Neural cell (in vitro differentiated cells): Measurements from ENCODE around the gene PKP1. TPM values are rescaled to one million over a fixed set of nuclear protein-coding genes. Genes with fewer than 3 reads are reported as not detected.

ENCODE experiments used
- H2AFZ ChIP-seq: fragments of 200-600, 300-800 bp; sonication (generic), shearing (Covaris generic); 2 replicates; pipeline ENCODE4 v1.6.0; 2014; ENCODE audit warnings: low read depth, mild to moderate bottlenecking, antibody characterized with exemption, low read length, moderate library complexity
- H3F3A ChIP-seq: fragments of 200-600 bp; shearing (Covaris generic); 2 replicates; pipeline ENCODE4 v1.6.1; 2016; ENCODE audit warnings: mild to moderate bottlenecking, moderate library complexity, mixed read lengths, antibody characterized with exemption, low read length; ENCODE audit not compliant: insufficient read depth, poor library complexity, severe bottlenecking
- H3K27ac ChIP-seq: fragments of 200-600, 300-800 bp; sonication (generic), shearing (Covaris generic); 2 replicates; pipeline ENCODE4 v1.5.1; 2014; ENCODE audit warnings: mild to moderate bottlenecking, low read length, moderate library complexity
- H3K27me3 ChIP-seq: fragments of 300-800, 200-600 bp; sonication (generic), shearing (Covaris generic); 2 replicates; pipeline ENCODE4 v1.6.0; 2014; ENCODE audit warnings: mild to moderate bottlenecking, low read depth, low read length, moderate library complexity; ENCODE audit not compliant: insufficient read depth
- H3K36me3 ChIP-seq: fragments of 300-800, 200-600 bp; sonication (generic), shearing (Covaris generic); 2 replicates; pipeline ENCODE4 v1.5.1; 2014; ENCODE audit warnings: mild to moderate bottlenecking, antibody characterized with exemption, low read length, moderate library complexity; ENCODE audit not compliant: insufficient read depth
- H3K4me2 ChIP-seq: fragments of 300-800, 200-600 bp; sonication (generic), shearing (Covaris generic); 2 replicates; pipeline ENCODE4 v1.6.0; 2014; ENCODE audit warnings: mild to moderate bottlenecking, low read length
- H3K4me3 ChIP-seq: fragments of 300-800, 200-600 bp; sonication (generic), shearing (Covaris generic); 2 replicates; pipeline ENCODE4 v1.5.1; 2014; ENCODE audit warnings: mild to moderate bottlenecking, low read length, moderate library complexity
- H3K79me2 ChIP-seq: fragments of 200-600 bp; shearing (Covaris generic); replicated peaks from 2 replicates; pipeline ENCODE4 v1.6.0; 2014; ENCODE audit warnings: mild to moderate bottlenecking, low read length, moderate library complexity; ENCODE audit not compliant: insufficient read depth
- H3K9ac ChIP-seq: fragments of 300-800, 200-600 bp; sonication (generic), shearing (Covaris generic); 2 replicates; pipeline ENCODE4 v1.6.1; 2016; ENCODE audit warnings: mild to moderate bottlenecking, low read length, mixed read lengths
- H3K9me2 ChIP-seq: fragments of 200-600 bp; shearing (Covaris generic); 2 replicates; pipeline ENCODE4 v1.6.1; 2016; ENCODE audit warnings: mild to moderate bottlenecking, low read length, mixed read lengths; ENCODE audit not compliant: insufficient read depth
- H3K9me3 ChIP-seq: fragments of 200-600, 300-800 bp; sonication (generic), shearing (Covaris generic); 2 replicates; pipeline ENCODE4 v1.6.1; 2016; ENCODE audit warnings: mild to moderate bottlenecking, mixed run types, low read length, moderate library complexity, mixed read lengths
- H4K20me1 ChIP-seq: fragments of 200-600 bp; shearing (Covaris generic); 2 replicates; pipeline ENCODE4 v1.6.1; 2016; ENCODE audit warnings: mild to moderate bottlenecking, mixed run types; ENCODE audit not compliant: insufficient read depth
- EP300 ChIP-seq: fragments of 450-650 bp; conservative IDR thresholded peaks from 2 replicates; pipeline ENCODE4 v1.6.1; 2014; ENCODE audit warnings: antibody characterized with exemption, mild to moderate bottlenecking, moderate library complexity; ENCODE audit not compliant: poor library complexity, severe bottlenecking
- EZH2 ChIP-seq: fragments of 200-600, 300-800 bp; shearing (Covaris generic), sonication (generic); IDR thresholded peaks from 2 replicates; pipeline ENCODE4 v1.6.1; 2014; ENCODE audit warnings: antibody characterized with exemption, low read length, borderline replicate concordance, mild to moderate bottlenecking; ENCODE audit not compliant: insufficient read depth, poor library complexity, severe bottlenecking
- MXI1 ChIP-seq: fragments of 450-650 bp; conservative IDR thresholded peaks from 2 replicates; pipeline ENCODE4 v1.6.1; 2014; ENCODE audit warnings: antibody characterized with exemption, mild to moderate bottlenecking; ENCODE audit not compliant: poor library complexity, severe bottlenecking
- POLR2AphosphoS5 ChIP-seq: IDR thresholded peaks from 2 replicates; pipeline ENCODE4 v1.6.1; 2012
- RAD21 ChIP-seq: fragments of 450-650 bp; conservative IDR thresholded peaks from 2 replicates; pipeline ENCODE4 v1.6.1; 2014; ENCODE audit warnings: antibody characterized with exemption, mild to moderate bottlenecking, moderate library complexity
- SMC3 ChIP-seq: fragments of 450-650 bp; conservative IDR thresholded peaks from 2 replicates; pipeline ENCODE4 v1.6.1; 2014; ENCODE audit warnings: antibody characterized with exemption, mild to moderate bottlenecking, moderate library complexity; ENCODE audit not compliant: poor library complexity
- TAF1 ChIP-seq: IDR thresholded peaks from 2 replicates; pipeline ENCODE4 v1.6.1; 2012; ENCODE audit warnings: low read depth
- polyA plus RNA-seq: library from polyadenylated mRNA; depleted of rRNA; stranded (reverse); fragments of >200 nt; gene quantifications from 2 replicates; pipeline ENCODE4 v1.2.3, GENCODE V29; 2014
- TF ChIP-seq, protein P1 (sequence below): fragments of 450-650 bp; IDR thresholded peaks from 2 replicates; pipeline ENCODE4 v1.5.1; 2014; ENCODE audit warnings: antibody characterized with exemption, mild to moderate bottlenecking, moderate library complexity; ENCODE audit not compliant: poor library complexity, severe bottlenecking
- TF ChIP-seq, protein P2 (sequence below): IDR thresholded peaks from 2 replicates; pipeline ENCODE4 v1.6.1; 2012; ENCODE audit warnings: borderline replicate concordance

The PKP1 gene
- polyA plus RNA-seq, 1 donor from 2014 or later, result not detected

DNA sequence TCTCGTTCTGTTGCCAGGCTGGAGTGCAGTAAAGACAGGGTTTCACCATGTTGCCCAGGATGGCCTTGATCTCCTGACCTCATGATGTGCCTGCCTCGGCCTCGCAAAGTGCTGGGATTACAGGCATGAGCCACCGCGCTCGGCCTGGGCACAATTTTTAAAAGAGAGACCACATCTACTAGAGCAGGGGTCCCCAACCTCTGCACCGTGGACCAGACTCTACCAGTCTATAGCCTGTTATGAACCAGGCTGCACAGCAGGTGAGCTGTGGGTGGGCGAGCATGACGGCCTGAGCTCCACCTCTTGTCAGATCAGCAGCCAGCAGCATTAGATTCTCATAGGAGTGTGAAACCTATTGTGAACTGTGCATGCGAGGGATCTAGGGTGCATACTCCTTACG lies 73.4 kb downstream of the PKP1 start:
- no peaks in the 10 kb centered on the region for H3K9me2 ChIP-seq
- no peaks in the 10 kb centered on the region for H3K9me3 ChIP-seq
- TF ChIP-seq SMC3 (no peak), RAD21 (no peak), POLR2AphosphoS5 (no peak), MXI1 (no peak), TAF1 (no peak)
- TF ChIP-seq, protein P1, sequence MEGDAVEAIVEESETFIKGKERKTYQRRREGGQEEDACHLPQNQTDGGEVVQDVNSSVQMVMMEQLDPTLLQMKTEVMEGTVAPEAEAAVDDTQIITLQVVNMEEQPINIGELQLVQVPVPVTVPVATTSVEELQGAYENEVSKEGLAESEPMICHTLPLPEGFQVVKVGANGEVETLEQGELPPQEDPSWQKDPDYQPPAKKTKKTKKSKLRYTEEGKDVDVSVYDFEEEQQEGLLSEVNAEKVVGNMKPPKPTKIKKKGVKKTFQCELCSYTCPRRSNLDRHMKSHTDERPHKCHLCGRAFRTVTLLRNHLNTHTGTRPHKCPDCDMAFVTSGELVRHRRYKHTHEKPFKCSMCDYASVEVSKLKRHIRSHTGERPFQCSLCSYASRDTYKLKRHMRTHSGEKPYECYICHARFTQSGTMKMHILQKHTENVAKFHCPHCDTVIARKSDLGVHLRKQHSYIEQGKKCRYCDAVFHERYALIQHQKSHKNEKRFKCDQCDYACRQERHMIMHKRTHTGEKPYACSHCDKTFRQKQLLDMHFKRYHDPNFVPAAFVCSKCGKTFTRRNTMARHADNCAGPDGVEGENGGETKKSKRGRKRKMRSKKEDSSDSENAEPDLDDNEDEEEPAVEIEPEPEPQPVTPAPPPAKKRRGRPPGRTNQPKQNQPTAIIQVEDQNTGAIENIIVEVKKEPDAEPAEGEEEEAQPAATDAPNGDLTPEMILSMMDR, result no peak
- no peaks in the 10 kb centered on the region for H3F3A ChIP-seq
- no peaks in the 10 kb centered on the region for H3K79me2 ChIP-seq
- no peak overlapping the region for H2AFZ ChIP-seq
- no peak overlapping the region for H3K4me3 ChIP-seq
- H3K27ac ChIP-seq, result no peak overlapping the region
- H3K36me3 ChIP-seq, result no peaks in the 10 kb centered on the region
- no peaks in the 10 kb centered on the region for H4K20me1 ChIP-seq
- no peak overlapping the region for H3K9ac ChIP-seq
- H3K27me3 ChIP-seq, result no peaks in the 10 kb centered on the region
- no peak overlapping the region for H3K4me2 ChIP-seq

DNA sequence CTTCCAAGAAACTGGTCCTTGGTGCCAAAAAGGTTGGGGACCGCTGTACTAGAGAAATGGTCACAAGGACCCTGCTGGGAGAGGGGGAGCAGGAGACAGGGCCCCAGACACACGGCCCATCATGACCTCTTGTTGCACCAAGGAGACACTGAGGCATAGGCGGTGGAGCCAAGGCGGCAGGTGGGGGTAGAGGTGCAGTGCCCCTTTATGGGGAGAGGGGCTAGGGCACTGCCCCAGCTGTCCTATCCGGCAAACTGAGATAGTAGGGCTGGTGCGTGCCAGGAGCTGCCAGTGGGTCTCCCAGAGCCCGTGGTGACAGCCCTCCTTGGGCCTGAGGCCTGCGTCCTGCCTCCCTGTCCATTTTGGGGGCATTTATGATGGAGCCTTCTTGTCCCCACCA lies 73.9 kb downstream of the PKP1 start:
- no peaks in the 10 kb centered on the region for H4K20me1 ChIP-seq
- H3K9me2 ChIP-seq, result no peaks in the 10 kb centered on the region
- H3F3A ChIP-seq, result no peaks in the 10 kb centered on the region
- H3K36me3 ChIP-seq, result no peaks in the 10 kb centered on the region
- H3K27me3 ChIP-seq, result no peaks in the 10 kb centered on the region
- H3K9me3 ChIP-seq, result no peaks in the 10 kb centered on the region
- H3K79me2 ChIP-seq, result no peaks in the 10 kb centered on the region
- H3K4me2 ChIP-seq, result no peak overlapping the region
- no peak overlapping the region for H3K27ac ChIP-seq
- TF ChIP-seq, protein P2, sequence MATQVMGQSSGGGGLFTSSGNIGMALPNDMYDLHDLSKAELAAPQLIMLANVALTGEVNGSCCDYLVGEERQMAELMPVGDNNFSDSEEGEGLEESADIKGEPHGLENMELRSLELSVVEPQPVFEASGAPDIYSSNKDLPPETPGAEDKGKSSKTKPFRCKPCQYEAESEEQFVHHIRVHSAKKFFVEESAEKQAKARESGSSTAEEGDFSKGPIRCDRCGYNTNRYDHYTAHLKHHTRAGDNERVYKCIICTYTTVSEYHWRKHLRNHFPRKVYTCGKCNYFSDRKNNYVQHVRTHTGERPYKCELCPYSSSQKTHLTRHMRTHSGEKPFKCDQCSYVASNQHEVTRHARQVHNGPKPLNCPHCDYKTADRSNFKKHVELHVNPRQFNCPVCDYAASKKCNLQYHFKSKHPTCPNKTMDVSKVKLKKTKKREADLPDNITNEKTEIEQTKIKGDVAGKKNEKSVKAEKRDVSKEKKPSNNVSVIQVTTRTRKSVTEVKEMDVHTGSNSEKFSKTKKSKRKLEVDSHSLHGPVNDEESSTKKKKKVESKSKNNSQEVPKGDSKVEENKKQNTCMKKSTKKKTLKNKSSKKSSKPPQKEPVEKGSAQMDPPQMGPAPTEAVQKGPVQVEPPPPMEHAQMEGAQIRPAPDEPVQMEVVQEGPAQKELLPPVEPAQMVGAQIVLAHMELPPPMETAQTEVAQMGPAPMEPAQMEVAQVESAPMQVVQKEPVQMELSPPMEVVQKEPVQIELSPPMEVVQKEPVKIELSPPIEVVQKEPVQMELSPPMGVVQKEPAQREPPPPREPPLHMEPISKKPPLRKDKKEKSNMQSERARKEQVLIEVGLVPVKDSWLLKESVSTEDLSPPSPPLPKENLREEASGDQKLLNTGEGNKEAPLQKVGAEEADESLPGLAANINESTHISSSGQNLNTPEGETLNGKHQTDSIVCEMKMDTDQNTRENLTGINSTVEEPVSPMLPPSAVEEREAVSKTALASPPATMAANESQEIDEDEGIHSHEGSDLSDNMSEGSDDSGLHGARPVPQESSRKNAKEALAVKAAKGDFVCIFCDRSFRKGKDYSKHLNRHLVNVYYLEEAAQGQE, result no peak
- TF ChIP-seq POLR2AphosphoS5 (no peak), EZH2 (no peak), SMC3 (no peak), MXI1 (no peak), RAD21 (no peak), TAF1 (no peak), EP300 (no peak)
- TF ChIP-seq, protein P1, result no peak
- no peak overlapping the region for H3K4me3 ChIP-seq
- no peak overlapping the region for H2AFZ ChIP-seq
- no peak overlapping the region for H3K9ac ChIP-seq
